Liver (tissue), 9 donors: Measurements from ENCODE around the gene ULBP3. TPM values are rescaled to one million over a fixed set of nuclear protein-coding genes. Genes with fewer than 3 reads are reported as not detected.

Experiments
- DNase-seq: peaks from one replicate; pipeline ENCODE4 v3.0.0-alpha.2; 2017; ENCODE audit warnings: low spot score
- H3K27ac ChIP-seq, 2 donors: one replicate each; pipeline ENCODE4 v1.7.0; 2013; ENCODE audit warnings: inconsistent platforms in 2 of 2, low read length in 2 of 2, control low read depth in 1 of 2, low read depth in 1 of 2, mild to moderate bottlenecking in 1 of 2
- H3K27me3 ChIP-seq, 4 donors: one replicate each; pipeline versions ENCODE4 v1.6.1 to v1.7.0; 2013; ENCODE audit warnings: low read length in 3 of 4, inconsistent platforms in 1 of 4, mild to moderate bottlenecking in 1 of 4, moderate library complexity in 1 of 4; ENCODE audit not compliant: control insufficient read depth in 4 of 4, insufficient read depth in 4 of 4
- H3K36me3 ChIP-seq, 4 donors: one replicate each; pipeline versions ENCODE4 v1.6.1 to v1.7.0; 2013; ENCODE audit warnings: low read length in 3 of 4, mild to moderate bottlenecking in 3 of 4, low read depth in 1 of 4, moderate library complexity in 1 of 4; ENCODE audit not compliant: control insufficient read depth in 4 of 4, insufficient read depth in 3 of 4
- H3K4me1 ChIP-seq, 4 donors: one replicate each; pipeline versions ENCODE4 v1.6.1 to v1.7.0; 2013; ENCODE audit warnings: low read length in 3 of 4, mild to moderate bottlenecking in 3 of 4, moderate library complexity in 1 of 4; ENCODE audit not compliant: control insufficient read depth in 4 of 4, insufficient read depth in 4 of 4
- H3K4me3 ChIP-seq, 3 donors: one replicate each; pipeline versions ENCODE4 v1.6.1 to v1.7.0; 2013; ENCODE audit warnings: low read length in 3 of 3, control low read depth in 1 of 3, low read depth in 1 of 3, mild to moderate bottlenecking in 1 of 3
- H3K9ac ChIP-seq, 2 donors: one replicate each; pipeline ENCODE4 v1.7.0; 2013; ENCODE audit warnings: low read length in 2 of 2, mild to moderate bottlenecking in 2 of 2, moderate library complexity in 2 of 2, control low read depth in 1 of 2, low read depth in 1 of 2
- H3K9me3 ChIP-seq, 4 donors: one replicate each; pipeline versions ENCODE4 v1.6.1 to v1.7.0; 2013; ENCODE audit warnings: low read length in 3 of 4; ENCODE audit not compliant: control insufficient read depth in 4 of 4
- ATF3 ChIP-seq: IDR thresholded peaks from 2 replicates; pipeline ENCODE4 v1.6.1; 2016; ENCODE audit warnings: antibody characterized with exemption
- EGR1 ChIP-seq, 2 donors: IDR thresholded peaks; 2 replicates each; pipeline ENCODE4 v1.6.1; 2016 to 2018; ENCODE audit warnings: antibody characterized with exemption in 2 of 2, low read depth in 2 of 2
- FOXA1 ChIP-seq: IDR thresholded peaks from 2 replicates; pipeline ENCODE4 v1.6.1; 2016; ENCODE audit warnings: antibody characterized with exemption
- FOXA2 ChIP-seq: IDR thresholded peaks from 2 replicates; pipeline ENCODE4 v1.6.1; 2016; ENCODE audit warnings: antibody characterized with exemption
- GABPA ChIP-seq, 2 donors: IDR thresholded peaks in 1 of 2; conservative IDR thresholded peaks in 1 of 2; 2 replicates each; pipeline ENCODE4 v1.6.1; 2016; ENCODE audit warnings: antibody characterized with exemption in 2 of 2, mild to moderate bottlenecking in 1 of 2, moderate library complexity in 1 of 2
- HNF4A ChIP-seq, 2 donors: conservative IDR thresholded peaks; 2 replicates each; pipeline ENCODE4 v1.6.1; 2016; ENCODE audit warnings: antibody characterized with exemption in 2 of 2, mild to moderate bottlenecking in 2 of 2
- HNF4G ChIP-seq: IDR thresholded peaks from 2 replicates; pipeline ENCODE4 v1.6.1; 2016; ENCODE audit warnings: antibody characterized with exemption
- JUND ChIP-seq, 2 donors: IDR thresholded peaks; 2 replicates each; pipeline ENCODE4 v1.6.1; 2016; ENCODE audit warnings: antibody characterized with exemption in 2 of 2
- MAX ChIP-seq: IDR thresholded peaks from 2 replicates; pipeline ENCODE4 v1.6.1; 2016; ENCODE audit warnings: antibody characterized with exemption
- NR2F2 ChIP-seq: IDR thresholded peaks from 2 replicates; pipeline ENCODE4 v1.6.1; 2016; ENCODE audit warnings: antibody characterized with exemption
- RAD21 ChIP-seq, 2 donors: IDR thresholded peaks; 2 replicates each; pipeline ENCODE4 v1.6.1; 2016; ENCODE audit warnings: antibody characterized with exemption in 2 of 2, mild to moderate bottlenecking in 2 of 2
- REST ChIP-seq: IDR thresholded peaks from 2 replicates; pipeline ENCODE4 v1.6.1; 2016; ENCODE audit warnings: antibody characterized with exemption, mild to moderate bottlenecking
- RXRA ChIP-seq, 2 donors: IDR thresholded peaks; 2 replicates each; pipeline ENCODE4 v1.6.1; 2017 to 2018; ENCODE audit warnings: antibody characterized with exemption in 2 of 2, mild to moderate bottlenecking in 1 of 2
- SP1 ChIP-seq: IDR thresholded peaks from 2 replicates; pipeline ENCODE4 v1.6.1; 2018; ENCODE audit warnings: antibody characterized with exemption, mild to moderate bottlenecking
- TAF1 ChIP-seq: conservative IDR thresholded peaks from 2 replicates; pipeline ENCODE4 v1.6.1; 2016; ENCODE audit warnings: antibody characterized with exemption, mild to moderate bottlenecking
- YY1 ChIP-seq: IDR thresholded peaks from 2 replicates; pipeline ENCODE4 v1.6.1; 2016; ENCODE audit warnings: antibody characterized with exemption, mild to moderate bottlenecking
- WGBS: extraction: QIAGEN DNeasy Blood & Tissue Kit; methylation state at CpG from one replicate; pipeline ENCODE4 v1.1.7; 2013; 5-methylcytosine and 5-hydroxymethylcytosine counted together
- polyA plus RNA-seq, 2 donors: library from polyadenylated mRNA; stranded (reverse) in 1 of 2; unstranded in 1 of 2; fragments of 200-250 nt in 1 of 2; fragments of >200 nt in 1 of 2; fragmentation: Nextera tagmentation in 1 of 2; extraction: Ambion mirVana in 1 of 2; gene quantifications; one replicate each; pipeline versions ENCODE4 v1.2.1 to v1.2.3, GENCODE V29; 2013 to 2015
- total RNA-seq, 2 donors: library from RNA; depleted of rRNA; stranded (reverse); fragments of >200 nt; gene quantifications; one replicate each; pipeline ENCODE4 v1.2.3, GENCODE V29; 2014
- TF ChIP-seq, protein P1 (sequence below): IDR thresholded peaks from 2 replicates; pipeline ENCODE4 v1.6.1; 2016; ENCODE audit warnings: antibody characterized with exemption
- TF ChIP-seq, protein P2 (sequence below): fragments of 150-350 bp; IDR thresholded peaks from 2 replicates; pipeline ENCODE4 v1.5.1; 2017; ENCODE audit warnings: improper control_type of control experiment, low read depth, low read length; ENCODE audit not compliant: missing input control
- donor health status: healthy.
- donor health status: healthy.
- donor health status: healthy.
- donor health status: healthy.
- donor health status: healthy.

Gene ULBP3
- total RNA-seq (1 to 10 TPM in 1 of 2 donors, under 1 TPM in 1; 0.92 to 2.3 TPM), polyA plus RNA-seq (under 1 TPM in 1 of 2 donors, not detected in 1; 0.88 TPM)

- TF ChIP-seq EGR1 (IDR thresholded peaks at IDR 0.05; ENCODE audit: low read depth in 2 of 2) (no peak), GABPA (IDR thresholded peaks at IDR 0.05 in 1 of 2, conservative IDR thresholded peaks at IDR 0.05 in 1 of 2) (no peak), JUND (IDR thresholded peaks at IDR 0.05) (peak in 1 of 2 donors; percentile 12), RAD21 (IDR thresholded peaks at IDR 0.05) (peak in 1 of 2 donors; percentile 35), NR2F2 (no peak), HNF4A (conservative IDR thresholded peaks at IDR 0.05) (no peak), ATF3 (no peak), SP1 (peak; percentile 58), YY1 (peak; percentile 79), TAF1 (peak; percentile 75), RXRA (IDR thresholded peaks at IDR 0.05) (peak in 1 of 2 donors; percentile 20), FOXA2 (no peak), HNF4G (no peak), MAX (peak; percentile 52), REST (peak; percentile 65), FOXA1 (no peak)
- TF ChIP-seq, protein P1, sequence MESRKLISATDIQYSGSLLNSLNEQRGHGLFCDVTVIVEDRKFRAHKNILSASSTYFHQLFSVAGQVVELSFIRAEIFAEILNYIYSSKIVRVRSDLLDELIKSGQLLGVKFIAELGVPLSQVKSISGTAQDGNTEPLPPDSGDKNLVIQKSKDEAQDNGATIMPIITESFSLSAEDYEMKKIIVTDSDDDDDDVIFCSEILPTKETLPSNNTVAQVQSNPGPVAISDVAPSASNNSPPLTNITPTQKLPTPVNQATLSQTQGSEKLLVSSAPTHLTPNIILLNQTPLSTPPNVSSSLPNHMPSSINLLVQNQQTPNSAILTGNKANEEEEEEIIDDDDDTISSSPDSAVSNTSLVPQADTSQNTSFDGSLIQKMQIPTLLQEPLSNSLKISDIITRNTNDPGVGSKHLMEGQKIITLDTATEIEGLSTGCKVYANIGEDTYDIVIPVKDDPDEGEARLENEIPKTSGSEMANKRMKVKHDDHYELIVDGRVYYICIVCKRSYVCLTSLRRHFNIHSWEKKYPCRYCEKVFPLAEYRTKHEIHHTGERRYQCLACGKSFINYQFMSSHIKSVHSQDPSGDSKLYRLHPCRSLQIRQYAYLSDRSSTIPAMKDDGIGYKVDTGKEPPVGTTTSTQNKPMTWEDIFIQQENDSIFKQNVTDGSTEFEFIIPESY = peak; percentile 95
- TF ChIP-seq, protein P2, sequence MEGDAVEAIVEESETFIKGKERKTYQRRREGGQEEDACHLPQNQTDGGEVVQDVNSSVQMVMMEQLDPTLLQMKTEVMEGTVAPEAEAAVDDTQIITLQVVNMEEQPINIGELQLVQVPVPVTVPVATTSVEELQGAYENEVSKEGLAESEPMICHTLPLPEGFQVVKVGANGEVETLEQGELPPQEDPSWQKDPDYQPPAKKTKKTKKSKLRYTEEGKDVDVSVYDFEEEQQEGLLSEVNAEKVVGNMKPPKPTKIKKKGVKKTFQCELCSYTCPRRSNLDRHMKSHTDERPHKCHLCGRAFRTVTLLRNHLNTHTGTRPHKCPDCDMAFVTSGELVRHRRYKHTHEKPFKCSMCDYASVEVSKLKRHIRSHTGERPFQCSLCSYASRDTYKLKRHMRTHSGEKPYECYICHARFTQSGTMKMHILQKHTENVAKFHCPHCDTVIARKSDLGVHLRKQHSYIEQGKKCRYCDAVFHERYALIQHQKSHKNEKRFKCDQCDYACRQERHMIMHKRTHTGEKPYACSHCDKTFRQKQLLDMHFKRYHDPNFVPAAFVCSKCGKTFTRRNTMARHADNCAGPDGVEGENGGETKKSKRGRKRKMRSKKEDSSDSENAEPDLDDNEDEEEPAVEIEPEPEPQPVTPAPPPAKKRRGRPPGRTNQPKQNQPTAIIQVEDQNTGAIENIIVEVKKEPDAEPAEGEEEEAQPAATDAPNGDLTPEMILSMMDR = peak; percentile 45
- peak; percentile 78 for DNase-seq
- no peaks in the 10 kb centered on the region for H3K36me3 ChIP-seq
- no peak within 1 kb of the TSS for H3K9ac ChIP-seq
- peaks cover 0 to 7% (median 3%) of the 10 kb centered on the region in 4 donors for H3K4me1 ChIP-seq
- peak within 1 kb of the TSS; percentile 56 to 73 (median 68) for H3K4me3 ChIP-seq
- peak within 1 kb of the TSS in 1 of 2 donors; percentile 45 for H3K27ac ChIP-seq
- 6% methylated on average over 72 of the region's 72 CpGs for WGBS
- no peaks in the 10 kb centered on the region for H3K9me3 ChIP-seq
- no peaks in the 10 kb centered on the region for H3K27me3 ChIP-seq
These were observed at the start of gene ULBP3 for GRCh38 chr6:150068720-150069648. Gene ULBP3 (minus strand): TSS chr6:150069121. CDS start chr6:150069066, 55 bp downstream.
